K562 (cell line): ENCODE data around the gene C1QTNF12. TPM values are rescaled to one million over a fixed set of nuclear protein-coding genes. Genes with fewer than 3 reads are reported as not detected.

Experiments
- ATAC-seq: fragments of 200-7000 bp; cut with Tn5 transposase; 3 replicates; pipeline ENCODE4 v1.9.1; 2020; ENCODE audit warnings: moderate library complexity
- BruUV-seq: library from RNA; stranded (reverse); fragments of 400-500 nt; replicated peaks from 2 replicates; lab custom pipeline; 2021; lab: Mats Ljungman, UMichigan
- CTCF ChIA-PET: fragments of 300-600 bp; formaldehyde crosslinking; extraction: SDS; loops from one replicate; lab custom pipeline; 2021; ENCODE audit warnings: low intra/inter-chr PET ratio; lab: Yijun Ruan, JAX
- POLR2A ChIA-PET: fragments of 300-600, 350-650 bp; sonication (Branson Sonifier 250); formaldehyde crosslinking; extraction: SDS; loops from one replicate; lab custom pipeline; 2021; ENCODE audit warnings: antibody characterized with exemption, inconsistent platforms; lab: Yijun Ruan, JAX
- DNase-seq, 4 experiments: peaks; one replicate each; pipeline versions ENCODE4 v3.0.0 to v3.0.0-alpha.2; 2011 to 2018; ENCODE audit warnings: low spot score in 3 of 4, mixed read lengths in 3 of 4; ENCODE audit errors: extremely low read depth in 1 of 4
- FAIRE-seq: peaks from 2 replicates; lab custom pipeline; 2011; peaks lifted over from hg19 to GRCh38; lab: Jason Lieb, UNC
- H2AFZ ChIP-seq: 2 replicates; pipeline ENCODE4 v1.6.0; 2011; ENCODE audit warnings: low read depth, low read length, control low read depth, inconsistent platforms
- H3K27ac ChIP-seq: fragments of 200-600 bp; 3 replicates; pipeline ENCODE4 v1.8.0; 2011; ENCODE audit warnings: low read depth, mild to moderate bottlenecking, control low read depth, inconsistent platforms, low read length, moderate library complexity, mixed read lengths; ENCODE audit errors: extremely low read depth
- H3K27me3 ChIP-seq, 2 experiments: fragments of 300-600 bp in 1 of 2; 2 replicates in 1 of 2; 3 replicates in 1 of 2; pipeline versions ENCODE4 v1.6.0 to v1.8.0; 2011; ENCODE audit warnings: inconsistent platforms in 2 of 2, low read length in 2 of 2, mild to moderate bottlenecking in 1 of 2, mixed read lengths in 1 of 2, moderate library complexity in 1 of 2; ENCODE audit not compliant: control insufficient read depth in 2 of 2, insufficient read depth in 2 of 2
- H3K36me3 ChIP-seq: fragments of 300-600 bp; 3 replicates; pipeline ENCODE4 v1.8.0; 2011; ENCODE audit warnings: mild to moderate bottlenecking, low read length, inconsistent platforms; ENCODE audit not compliant: control insufficient read depth, insufficient read depth
- H3K4me1 ChIP-seq, 2 experiments: fragments of 200-600 bp in 1 of 2; replicated peaks in 1 of 2; 2 replicates in 1 of 2; 3 replicates in 1 of 2; pipeline versions ENCODE4 v1.5.1 to v1.8.0; 2011; ENCODE audit warnings: inconsistent platforms in 2 of 2, low read length in 2 of 2, mild to moderate bottlenecking in 1 of 2, mixed read lengths in 1 of 2, moderate library complexity in 1 of 2; ENCODE audit not compliant: control insufficient read depth in 2 of 2, insufficient read depth in 2 of 2
- H3K4me2 ChIP-seq: 2 replicates; pipeline ENCODE4 v1.6.1; 2011; ENCODE audit warnings: low read length, control low read depth, inconsistent platforms, mixed read lengths; ENCODE audit not compliant: insufficient read depth
- H3K4me3 ChIP-seq: fragments of 200-600 bp; sonication (generic), shearing (Covaris generic); 2 replicates; pipeline ENCODE4 v1.5.1; 2016; ENCODE audit warnings: control low read depth, inconsistent platforms
- H3K79me2 ChIP-seq: fragments of 200-600 bp; 3 replicates; pipeline ENCODE4 v1.8.0; 2011; ENCODE audit warnings: low read length, inconsistent platforms; ENCODE audit not compliant: control insufficient read depth, insufficient read depth
- H3K9ac ChIP-seq, 2 experiments: 2 replicates each; pipeline versions ENCODE4 v1.6.0 to v1.6.1; 2011; ENCODE audit warnings: low read depth in 2 of 2, low read length in 2 of 2, control low read depth in 1 of 2, inconsistent platforms in 1 of 2, mild to moderate bottlenecking in 1 of 2, mixed read lengths in 1 of 2; ENCODE audit not compliant: insufficient read depth in 1 of 2
- H3K9me1 ChIP-seq: one replicate; pipeline ENCODE4 v1.6.0; 2011; ENCODE audit warnings: inconsistent platforms, mild to moderate bottlenecking, low read length, moderate library complexity; ENCODE audit not compliant: control insufficient read depth, insufficient read depth
- H3K9me3 ChIP-seq: replicated peaks from 2 replicates; pipeline ENCODE4 v1.5.1; 2011; ENCODE audit warnings: low read depth, low read length, inconsistent platforms; ENCODE audit not compliant: control insufficient read depth, insufficient read depth
- H4K20me1 ChIP-seq: replicated peaks from 2 replicates; pipeline ENCODE4 v1.6.1; 2011; ENCODE audit warnings: low read length, inconsistent platforms, mixed read lengths; ENCODE audit not compliant: control insufficient read depth, insufficient read depth
- EHMT2 ChIP-seq: fragments of 450-650 bp; IDR thresholded peaks from 2 replicates; pipeline ENCODE4 v1.6.1; 2018; ENCODE audit warnings: antibody characterized with exemption
- SIN3A ChIP-seq, 2 experiments: fragments of 150-350 bp in 1 of 2; IDR thresholded peaks; 2 replicates each; pipeline ENCODE4 v1.6.1; 2011 to 2016; ENCODE audit warnings: borderline replicate concordance in 2 of 2, low read depth in 2 of 2, low read length in 2 of 2, mild to moderate bottlenecking in 2 of 2, moderate library complexity in 2 of 2; ENCODE audit not compliant: control insufficient read depth in 1 of 2
- SMAD4 ChIP-seq: fragments of 250-450 bp; sonication (Bioruptor Pico); conservative IDR thresholded peaks from 2 replicates; pipeline ENCODE4 v1.8.0; 2021; ENCODE audit warnings: inconsistent platforms, mild to moderate bottlenecking, moderate library complexity
- SP2 ChIP-seq: IDR thresholded peaks from 2 replicates; pipeline ENCODE4 v1.6.1; 2011; ENCODE audit warnings: mild to moderate bottlenecking, low read depth, low read length, moderate library complexity; ENCODE audit not compliant: poor library complexity, severe bottlenecking; ENCODE audit errors: extremely low read depth
- ZNF165 ChIP-seq: fragments of 250-450 bp; sonication (Bioruptor Pico); IDR thresholded peaks from 2 replicates; pipeline ENCODE4 v1.4.0; 2020; ENCODE audit warnings: borderline replicate concordance
- WGBS: fragments of 100-300 bp; shearing (Covaris generic); methylation state at CpG from one replicate; pipeline ENCODE4 v1.1.6; 2016; ENCODE audit warnings: low coverage, mixed read lengths; ENCODE audit not compliant: insufficient coverage; ENCODE audit errors: missing lambda C conversion rate; 5-methylcytosine and 5-hydroxymethylcytosine counted together
- in situ Hi-C: fragments of 300-500 bp; cut with MboI; formaldehyde crosslinking; loops from 4 replicates; pipeline ENCODE4 v1.15.0; 2018; ENCODE audit warnings: inconsistent platforms, mixed read lengths
- intact Hi-C: fragments of 100-400 bp; cut with micrococcal nuclease; formaldehyde crosslinking; loops from 2 replicates; pipeline ENCODE4 v1.14.2; 2022
- polyA plus RNA-seq, 8 experiments: library from polyadenylated mRNA; depleted of rRNA in 4 of 8; stranded (reverse) in 5 of 8; unstranded in 3 of 8; fragments of >200 nt; fragmentation: Nextera tagmentation in 2 of 8; fragmentation: Illumina TruSeq in 1 of 8; extraction: Ambion mirVana in 2 of 8; extraction: Trizol in 1 of 8; gene quantifications; 2 replicates each; pipeline versions ENCODE4 v1.2.1 to v1.2.3, GENCODE V29; 2011 to 2014; ENCODE audit warnings: inconsistent platforms in 1 of 8, missing spikeins in 1 of 8
- total RNA-seq, 7 experiments: library from RNA; depleted of rRNA in 6 of 7; stranded (reverse); fragments of >200 nt in 6 of 7; fragmentation: Illumina TruSeq in 2 of 7; extraction: Trizol in 2 of 7; gene quantifications; 2 replicates each; pipeline versions ENCODE4 v1.2.1 to v1.2.3, GENCODE V29; 2011 to 2021; ENCODE audit warnings: low replicate concordance in 1 of 7
- TF ChIP-seq, protein P1 (sequence below): conservative IDR thresholded peaks from 2 replicates; pipeline ENCODE4 v1.6.1; 2011; ENCODE audit warnings: low read depth, mild to moderate bottlenecking, low read length; ENCODE audit not compliant: control insufficient read depth
- TF ChIP-seq, protein P2 (sequence below): fragments of 200-800 bp; sonication (Bioruptor generic); IDR thresholded peaks from 2 replicates; pipeline ENCODE4 v1.6.1; 2017; ENCODE audit warnings: missing genetic modification characterization, missing compliant biosample characterization
- TF ChIP-seq, protein P3 (sequence below): sonication (generic); formaldehyde crosslinking; IDR thresholded peaks from 2 replicates; pipeline ENCODE4 v1.8.0; 2023; ENCODE audit warnings: mild to moderate bottlenecking, missing genetic modification reagents
- TF ChIP-seq, protein P4 (sequence below): sonication (generic); formaldehyde crosslinking; IDR thresholded peaks from 2 replicates; pipeline ENCODE4 v1.8.1; 2023; ENCODE audit warnings: mild to moderate bottlenecking, missing genetic modification reagents

C1QTNF12 gene
- total and polyA plus RNA-seq, 9 of the 15 experiments (the other 6 are each of a cell fraction or from before 2014, with no cell fraction given) = 0.11 to 4.3 (median 0.93) TPM; not detected in 3

DNA sequence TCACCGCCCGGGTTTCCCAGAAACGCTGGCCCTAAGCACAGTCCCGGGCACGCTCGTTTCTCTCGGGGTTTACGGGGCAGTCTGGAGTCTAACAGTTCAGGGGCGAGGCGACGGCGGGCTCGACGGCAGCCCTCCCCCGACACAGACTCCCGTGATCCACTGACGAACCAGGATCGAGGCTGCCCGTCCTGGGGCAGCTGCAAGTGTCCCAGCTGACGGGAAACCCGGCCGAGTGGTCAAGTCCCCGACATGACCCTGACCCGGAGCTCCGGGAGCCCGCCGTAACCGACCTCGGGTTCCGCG, 26.6 kb upstream of the C1QTNF12 start:
- H3K27ac ChIP-seq = peak overlapping the region; percentile 89
- TF ChIP-seq SP2 = no peak
- TF ChIP-seq SIN3A (IDR thresholded peaks at IDR 0.05; ENCODE audit: borderline replicate concordance in 2 of 2, control insufficient read depth in 1 of 2, low read depth in 2 of 2, low read length in 2 of 2) = peak in 1 of 2 experiments; percentile 20; a peak in 2 of 4 replicates
- no peak for TF ChIP-seq ZNF165
- TF ChIP-seq, protein P1, sequence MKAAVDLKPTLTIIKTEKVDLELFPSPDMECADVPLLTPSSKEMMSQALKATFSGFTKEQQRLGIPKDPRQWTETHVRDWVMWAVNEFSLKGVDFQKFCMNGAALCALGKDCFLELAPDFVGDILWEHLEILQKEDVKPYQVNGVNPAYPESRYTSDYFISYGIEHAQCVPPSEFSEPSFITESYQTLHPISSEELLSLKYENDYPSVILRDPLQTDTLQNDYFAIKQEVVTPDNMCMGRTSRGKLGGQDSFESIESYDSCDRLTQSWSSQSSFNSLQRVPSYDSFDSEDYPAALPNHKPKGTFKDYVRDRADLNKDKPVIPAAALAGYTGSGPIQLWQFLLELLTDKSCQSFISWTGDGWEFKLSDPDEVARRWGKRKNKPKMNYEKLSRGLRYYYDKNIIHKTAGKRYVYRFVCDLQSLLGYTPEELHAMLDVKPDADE = 0 out of 2 replicates have a peak, but pooled peaks have one; percentile 2
- TF ChIP-seq, protein P2, sequence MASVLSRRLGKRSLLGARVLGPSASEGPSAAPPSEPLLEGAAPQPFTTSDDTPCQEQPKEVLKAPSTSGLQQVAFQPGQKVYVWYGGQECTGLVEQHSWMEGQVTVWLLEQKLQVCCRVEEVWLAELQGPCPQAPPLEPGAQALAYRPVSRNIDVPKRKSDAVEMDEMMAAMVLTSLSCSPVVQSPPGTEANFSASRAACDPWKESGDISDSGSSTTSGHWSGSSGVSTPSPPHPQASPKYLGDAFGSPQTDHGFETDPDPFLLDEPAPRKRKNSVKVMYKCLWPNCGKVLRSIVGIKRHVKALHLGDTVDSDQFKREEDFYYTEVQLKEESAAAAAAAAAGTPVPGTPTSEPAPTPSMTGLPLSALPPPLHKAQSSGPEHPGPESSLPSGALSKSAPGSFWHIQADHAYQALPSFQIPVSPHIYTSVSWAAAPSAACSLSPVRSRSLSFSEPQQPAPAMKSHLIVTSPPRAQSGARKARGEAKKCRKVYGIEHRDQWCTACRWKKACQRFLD = peak; percentile 50; the same call in 1 of the 2 replicates
- TF ChIP-seq EHMT2 = no peak
- 0 out of 2 replicates have a peak, but pooled peaks have one; percentile 9 for TF ChIP-seq SMAD4 (CRISPR knock-in tag)
- TF ChIP-seq, protein P3, sequence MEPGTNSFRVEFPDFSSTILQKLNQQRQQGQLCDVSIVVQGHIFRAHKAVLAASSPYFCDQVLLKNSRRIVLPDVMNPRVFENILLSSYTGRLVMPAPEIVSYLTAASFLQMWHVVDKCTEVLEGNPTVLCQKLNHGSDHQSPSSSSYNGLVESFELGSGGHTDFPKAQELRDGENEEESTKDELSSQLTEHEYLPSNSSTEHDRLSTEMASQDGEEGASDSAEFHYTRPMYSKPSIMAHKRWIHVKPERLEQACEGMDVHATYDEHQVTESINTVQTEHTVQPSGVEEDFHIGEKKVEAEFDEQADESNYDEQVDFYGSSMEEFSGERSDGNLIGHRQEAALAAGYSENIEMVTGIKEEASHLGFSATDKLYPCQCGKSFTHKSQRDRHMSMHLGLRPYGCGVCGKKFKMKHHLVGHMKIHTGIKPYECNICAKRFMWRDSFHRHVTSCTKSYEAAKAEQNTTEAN (CRISPR knock-in tag) = 0 out of 2 replicates have a peak, but pooled peaks have one; percentile 12
- TF ChIP-seq, protein P4, sequence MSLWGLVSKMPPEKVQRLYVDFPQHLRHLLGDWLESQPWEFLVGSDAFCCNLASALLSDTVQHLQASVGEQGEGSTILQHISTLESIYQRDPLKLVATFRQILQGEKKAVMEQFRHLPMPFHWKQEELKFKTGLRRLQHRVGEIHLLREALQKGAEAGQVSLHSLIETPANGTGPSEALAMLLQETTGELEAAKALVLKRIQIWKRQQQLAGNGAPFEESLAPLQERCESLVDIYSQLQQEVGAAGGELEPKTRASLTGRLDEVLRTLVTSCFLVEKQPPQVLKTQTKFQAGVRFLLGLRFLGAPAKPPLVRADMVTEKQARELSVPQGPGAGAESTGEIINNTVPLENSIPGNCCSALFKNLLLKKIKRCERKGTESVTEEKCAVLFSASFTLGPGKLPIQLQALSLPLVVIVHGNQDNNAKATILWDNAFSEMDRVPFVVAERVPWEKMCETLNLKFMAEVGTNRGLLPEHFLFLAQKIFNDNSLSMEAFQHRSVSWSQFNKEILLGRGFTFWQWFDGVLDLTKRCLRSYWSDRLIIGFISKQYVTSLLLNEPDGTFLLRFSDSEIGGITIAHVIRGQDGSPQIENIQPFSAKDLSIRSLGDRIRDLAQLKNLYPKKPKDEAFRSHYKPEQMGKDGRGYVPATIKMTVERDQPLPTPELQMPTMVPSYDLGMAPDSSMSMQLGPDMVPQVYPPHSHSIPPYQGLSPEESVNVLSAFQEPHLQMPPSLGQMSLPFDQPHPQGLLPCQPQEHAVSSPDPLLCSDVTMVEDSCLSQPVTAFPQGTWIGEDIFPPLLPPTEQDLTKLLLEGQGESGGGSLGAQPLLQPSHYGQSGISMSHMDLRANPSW (CRISPR knock-in tag) = peak; percentile 51; the same call in 1 of the 2 replicates

More for the DNA sequence above, 26.6 kb upstream of the C1QTNF12 start:
- DNase-seq = no peak
- in situ Hi-C loops = no loop called here
- peak overlapping the region; percentile 2; the same call in 1 of the 2 replicates for H2AFZ ChIP-seq
- under 1% methylated on average over 31 of the region's 31 CpGs for WGBS
- peak overlapping the region; percentile 94 for H3K4me2 ChIP-seq
- no peaks in the 10 kb centered on the region for H3K27me3 ChIP-seq
- FAIRE-seq = no peak
- ChIA-PET POLR2A (interaction anchor here (0.5 to 1.0 kb wide), 5 partner anchors 9 to 249 kb away, joined by 3 to 4 read pairs (median 3); no protein-coding TSS in a partner anchor), CTCF (no interaction called here)
- peaks cover 7% of the 10 kb centered on the region for H3K9me1 ChIP-seq
- H4K20me1 ChIP-seq = peaks cover 23% of the 10 kb centered on the region
- intact Hi-C loops = no loop called here
- H3K9ac ChIP-seq = peak overlapping the region; percentile 96 to 100
- peaks cover 16 to 57% of the 10 kb centered on the region in 2 experiments; a peak in 4 of 5 replicates for H3K4me1 ChIP-seq
- H3K4me3 ChIP-seq = peak overlapping the region; percentile 97
- H3K9me3 ChIP-seq = no peaks in the 10 kb centered on the region
- ATAC-seq = peak; percentile 1; the same call in 2 of the 3 replicates
- peaks cover 39% of the 10 kb centered on the region for H3K36me3 ChIP-seq
- no TSS peak for BruUV-seq
- H3K79me2 ChIP-seq = peaks cover 58% of the 10 kb centered on the region
